Lung (tissue), 12 donors: ENCODE measurements around the gene CTSA. TPM values are rescaled to one million over a fixed set of nuclear protein-coding genes. Genes with fewer than 3 reads are reported as not detected.

ENCODE experiments used
- ATAC-seq: fragments of 200-7000 bp; cut with Tn5 transposase; one replicate; pipeline ENCODE4 v1.9.1; 2020; ENCODE audit warnings: moderate number of reproducible peaks; ENCODE audit not compliant: insufficient read depth, low FRiP score
- DNase-seq, 3 donors: peaks; one replicate each; pipeline ENCODE4 v3.0.0-alpha.2; 2013 to 2017
- H3K27ac ChIP-seq, 2 donors: one replicate each; pipeline ENCODE4 v1.5.1; 2013; ENCODE audit warnings: mild to moderate bottlenecking in 2 of 2, moderate library complexity in 2 of 2, control low read depth in 1 of 2, inconsistent platforms in 1 of 2, low read depth in 1 of 2, low read length in 1 of 2
- H3K27me3 ChIP-seq, 3 donors: one replicate each; pipeline ENCODE4 v1.5.1; 2013; ENCODE audit warnings: low read length in 2 of 3; ENCODE audit not compliant: control insufficient read depth in 3 of 3, insufficient read depth in 3 of 3
- H3K36me3 ChIP-seq, 4 donors: one replicate each; pipeline ENCODE4 v1.5.1; 2013; ENCODE audit warnings: low read length in 4 of 4, mild to moderate bottlenecking in 1 of 4, moderate library complexity in 1 of 4; ENCODE audit not compliant: control insufficient read depth in 4 of 4, insufficient read depth in 4 of 4
- H3K4me1 ChIP-seq, 5 donors: one replicate each; pipeline ENCODE4 v1.5.1; 2013; ENCODE audit warnings: low read length in 5 of 5, mild to moderate bottlenecking in 2 of 5, moderate library complexity in 1 of 5; ENCODE audit not compliant: control insufficient read depth in 5 of 5, insufficient read depth in 5 of 5
- H3K4me3 ChIP-seq: one replicate; pipeline ENCODE4 v1.5.1; 2013; ENCODE audit warnings: mild to moderate bottlenecking, control low read depth, moderate library complexity
- H3K9ac ChIP-seq, 2 donors: one replicate each; pipeline ENCODE4 v1.5.1; 2013; ENCODE audit warnings: low read length in 2 of 2, control low read depth in 1 of 2; ENCODE audit not compliant: insufficient read depth in 1 of 2
- H3K9me3 ChIP-seq, 4 donors: one replicate each; pipeline ENCODE4 v1.5.1; 2013; ENCODE audit warnings: low read length in 3 of 4, mild to moderate bottlenecking in 1 of 4, moderate library complexity in 1 of 4; ENCODE audit not compliant: control insufficient read depth in 4 of 4, insufficient read depth in 3 of 4
- CTCF ChIP-seq: IDR thresholded peaks from 2 replicates; pipeline ENCODE4 v1.5.1; 2012; ENCODE audit warnings: mild to moderate bottlenecking; ENCODE audit errors: control extremely low read depth, extremely low read depth
- WGBS, 2 donors: extraction: QIAGEN DNeasy Blood & Tissue Kit; methylation state at CpG; one replicate each; pipeline ENCODE4 v1.1.7; 2013; 5-methylcytosine and 5-hydroxymethylcytosine counted together
- polyA plus RNA-seq, 2 donors: library from polyadenylated mRNA; stranded (reverse); fragments of 200-250 nt; gene quantifications; one replicate each; pipeline ENCODE4 v1.2.1, GENCODE V29; 2013
- total RNA-seq, 2 donors: library from RNA; depleted of rRNA in 1 of 2; stranded (reverse); fragments of >200 nt in 1 of 2; gene quantifications; one replicate each; pipeline ENCODE4 v1.2.1, GENCODE V29; 2014 to 2021
- donor health status: control.
- donor health status: control.
- donor health status: Bipolar disorder and iron deficiency.
- donor health status: healthy.
- donor health status: DM: yes; HTN: yes; CAD: no.

The CTSA gene
- total and polyA plus RNA-seq, 4 donors, result 72.2 to 247 (median 140) TPM

- Histone ChIP-seq H3K27me3 (no peaks in the 10 kb centered on the region), H3K4me1 (peaks cover 0 to 25% (median 21%) of the 10 kb centered on the region in 5 donors), H3K9me3 (no peaks in the 10 kb centered on the region), H3K36me3 (no peaks in the 10 kb centered on the region), H3K9ac (peak overlapping the region in 1 of 2 donors; percentile 0), H3K27ac (peak overlapping the region; percentile 28 to 78), H3K4me3 (no peak overlapping the region)
- DNase-seq (no peak), ATAC-seq (no peak)
- TF ChIP-seq CTCF, result no peak
- 89 to 93% methylated on average over 12 of the region's 12 CpGs for WGBS, 2 donors
Observed at GRCh38 chr20:45918779-45919537, 27.8 kb downstream of the CTSA start.

GRCh38 chr20:45919542-45920399 is 28.6 kb downstream of the CTSA start:
- TF ChIP-seq CTCF, result no peak
- Histone ChIP-seq H3K36me3 (no peaks in the 10 kb centered on the region), H3K4me3 (no peak overlapping the region), H3K9ac (peak overlapping the region in 1 of 2 donors; percentile 69), H3K4me1 (peaks cover 0 to 33% (median 26%) of the 10 kb centered on the region in 5 donors), H3K9me3 (no peaks in the 10 kb centered on the region), H3K27me3 (no peaks in the 10 kb centered on the region), H3K27ac (peak overlapping the region in 1 of 2 donors; percentile 37)
- ATAC-seq, result no peak
- DNase-seq, result peak; percentile 88 to 97 (median 94)
- 52 to 68% methylated on average over 11 of the region's 11 CpGs for WGBS, 2 donors

- Histone ChIP-seq H3K4me3 (no peak overlapping the region), H3K9ac (peak overlapping the region in 1 of 2 donors; percentile 69), H3K27me3 (no peaks in the 10 kb centered on the region), H3K36me3 (no peaks in the 10 kb centered on the region), H3K4me1 (peaks cover 0 to 37% (median 26%) of the 10 kb centered on the region in 5 donors), H3K27ac (no peak overlapping the region), H3K9me3 (no peaks in the 10 kb centered on the region)
- WGBS, 2 donors, result 68% methylated on average over 9 of the region's 9 CpGs
- ATAC-seq (no peak), DNase-seq (no peak)
- TF ChIP-seq CTCF, result no peak
Observed at GRCh38 chr20:45920462-45921336, 29.6 kb downstream of the CTSA start.
